Activated CD4-positive, alpha-beta T cell treated with anti-CD3 and anti-CD28 coated beads, Interleukin-2, amount 50 U/mL, for 4 hours (primary cell): Measurements from ENCODE around the gene MEN1.
"Not testable (repeated sequence)": the region's sequence is repeated elsewhere in the genome, so short reads cannot be mapped to it uniquely, and the experiment has no call there.

Experiments used
- DNase-seq, 2 experiments: peaks; one replicate each; pipeline ENCODE4 v3.0.0-alpha.2; 2020

MEN1 gene

GRCh38 chr11:64810271-64810890, at the start of gene MEN1:
TSS of gene MEN1 (minus strand) at chr11:64810551. CDS start at chr11:64810109, 442 bp downstream.
- DNase-seq, result peak; percentile 63 to 66

DNA sequence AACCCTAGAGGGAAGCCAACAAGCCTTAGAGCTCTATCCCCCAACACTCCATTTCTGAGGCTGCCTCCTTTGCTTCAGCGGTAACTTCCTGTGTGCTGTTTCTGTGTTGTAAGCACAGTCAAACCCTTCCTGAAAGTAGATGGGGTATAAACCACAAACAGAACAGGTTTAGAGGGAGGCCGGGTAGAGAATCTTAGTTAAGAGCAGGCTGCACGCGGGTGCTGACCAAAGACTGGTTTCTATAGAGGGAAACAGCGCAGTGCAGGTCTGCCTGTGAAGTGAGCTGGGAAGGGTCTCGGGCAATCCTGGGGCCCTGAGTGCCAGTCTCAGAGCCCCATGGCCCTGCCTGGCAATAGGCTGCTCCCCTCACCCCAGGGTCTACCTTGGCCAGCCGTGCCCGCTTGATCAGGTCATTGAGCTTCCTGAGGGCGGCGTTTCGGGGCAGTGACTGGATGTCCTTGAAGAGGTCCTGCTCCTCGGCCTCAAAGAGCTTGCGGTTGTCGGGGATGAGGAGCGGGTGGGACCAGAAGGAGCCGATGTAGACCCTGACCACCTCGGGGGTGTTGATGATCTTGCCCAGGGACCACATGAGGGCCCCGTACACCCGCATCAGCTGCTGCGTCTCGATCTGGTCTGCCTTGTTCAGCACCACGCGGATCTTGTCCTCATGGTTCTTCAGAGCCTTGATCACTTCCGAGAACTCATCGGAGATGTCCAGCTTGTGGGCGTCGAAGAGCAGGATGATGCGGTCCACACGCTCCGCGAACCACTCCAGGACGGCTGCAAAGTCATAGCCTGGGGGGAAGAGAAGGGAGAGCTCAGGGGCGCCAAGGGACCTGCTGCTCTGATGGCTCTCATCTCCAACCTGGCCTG, 49.4 kb upstream of the MEN1 start:
- DNase-seq, result no peak

- DNase-seq, result no peak
Observed at GRCh38 chr11:64858467-64859263, 48.3 kb upstream of the MEN1 start.

GRCh38 chr11:64857485-64857884, 47.1 kb upstream of the MEN1 start:
- no peak for DNase-seq

DNA sequence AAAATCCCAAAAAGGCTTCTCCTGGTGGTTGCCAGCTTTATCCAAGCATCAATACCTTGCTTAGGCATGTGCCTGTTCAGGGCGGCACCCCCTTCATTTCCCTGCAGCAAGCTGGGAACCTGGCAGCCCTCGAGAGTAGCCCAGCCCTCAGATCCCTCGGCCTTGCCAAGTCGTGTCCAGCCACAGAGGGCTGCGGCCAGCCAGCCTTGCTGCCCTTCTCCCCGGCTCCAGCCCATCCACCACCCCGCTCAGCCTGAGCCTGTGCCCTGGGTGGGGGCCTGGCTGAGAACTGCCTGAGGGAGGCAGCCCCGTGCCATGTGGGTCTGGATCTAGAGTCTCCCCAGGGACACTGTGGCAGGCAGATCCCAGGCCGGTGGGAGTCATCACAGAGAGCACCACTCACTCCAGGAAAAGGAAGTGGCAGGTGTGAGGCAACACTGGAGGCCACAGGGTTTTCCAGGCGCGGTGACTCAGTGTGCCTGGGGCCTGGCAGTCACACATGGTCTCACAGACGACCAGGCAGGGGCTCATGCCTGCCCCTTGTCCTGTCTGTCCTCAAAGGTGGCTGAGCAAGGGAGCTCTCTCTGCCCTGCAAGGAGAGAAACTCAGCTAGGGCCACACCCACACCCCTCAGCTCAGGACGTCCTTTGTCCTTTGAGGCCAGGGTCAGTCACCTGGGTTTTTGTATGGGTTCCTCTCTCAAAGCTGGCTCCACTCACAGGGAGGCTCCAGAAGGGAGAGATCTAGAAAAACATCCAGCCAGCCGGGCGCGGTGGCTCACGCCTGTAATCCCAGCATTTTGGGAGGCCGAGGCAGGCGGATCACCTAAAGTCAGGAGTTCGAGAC, 46.3 kb upstream of the MEN1 start:
- peak in 1 of 2 experiments; percentile 44 for DNase-seq

GRCh38 chr11:64855596-64856304, 45.4 kb upstream of the MEN1 start:
- DNase-seq, result no peak

GRCh38 chr11:64854534-64855502, 44.5 kb upstream of the MEN1 start:
- peak in 1 of 2 experiments; percentile 49 for DNase-seq

DNA sequence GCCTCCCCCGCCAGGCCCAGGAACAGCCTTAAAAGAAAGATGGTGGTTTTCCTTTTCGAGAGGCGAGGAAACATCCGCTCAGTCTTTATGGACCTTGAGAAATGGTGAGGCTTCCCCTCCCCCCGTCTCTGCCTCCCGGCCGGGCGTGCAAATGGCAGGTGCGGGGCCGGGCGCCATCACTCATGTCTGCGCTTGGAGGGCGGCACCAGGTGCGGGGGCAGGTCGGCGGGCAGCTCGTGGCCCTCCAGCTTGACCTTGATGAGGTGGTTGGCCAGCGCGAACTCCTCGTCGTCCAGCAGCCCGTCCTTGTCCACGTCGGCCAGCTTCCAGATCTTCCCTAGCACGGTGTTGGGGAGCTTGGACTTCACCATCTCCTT, 43.8 kb upstream of the MEN1 start:
- no peak for DNase-seq

- no peak for DNase-seq
Observed at GRCh38 chr11:64853709-64854108, 43.4 kb upstream of the MEN1 start.

- DNase-seq, result no peak
Observed at GRCh38 chr11:64852804-64853509, 42.6 kb upstream of the MEN1 start.

- no peak for DNase-seq
Observed at GRCh38 chr11:64851831-64852351, 41.5 kb upstream of the MEN1 start.

DNA sequence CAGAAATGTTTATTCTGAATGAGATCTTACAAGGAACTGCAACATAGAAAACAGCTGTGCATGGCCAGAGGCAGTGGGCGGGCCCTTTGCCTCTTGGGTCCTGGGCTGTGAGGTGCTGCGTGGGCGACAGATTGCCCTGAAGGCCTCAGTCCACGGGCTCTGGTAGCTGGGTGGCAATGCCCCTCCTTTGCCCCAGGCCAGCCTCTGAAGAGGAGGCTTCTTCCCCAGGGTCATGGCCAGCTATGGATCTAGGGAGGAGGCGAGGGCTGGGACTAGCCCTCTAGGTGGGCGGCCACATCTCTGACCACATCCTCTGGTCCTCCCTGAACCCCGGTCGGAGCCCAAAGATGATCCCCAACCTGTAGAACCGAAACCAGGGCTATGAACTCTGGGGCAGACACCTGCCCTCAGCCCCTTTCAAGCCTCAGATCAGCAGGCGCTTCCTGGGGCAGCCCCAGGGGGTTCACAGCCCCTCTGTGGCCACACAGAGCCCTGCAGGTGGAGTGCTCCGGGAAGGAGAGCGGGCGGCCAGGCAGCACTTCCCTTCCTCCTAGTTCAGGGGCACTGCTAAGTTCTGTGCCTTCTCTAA, 40.7 kb upstream of the MEN1 start:
- no peak for DNase-seq

DNA sequence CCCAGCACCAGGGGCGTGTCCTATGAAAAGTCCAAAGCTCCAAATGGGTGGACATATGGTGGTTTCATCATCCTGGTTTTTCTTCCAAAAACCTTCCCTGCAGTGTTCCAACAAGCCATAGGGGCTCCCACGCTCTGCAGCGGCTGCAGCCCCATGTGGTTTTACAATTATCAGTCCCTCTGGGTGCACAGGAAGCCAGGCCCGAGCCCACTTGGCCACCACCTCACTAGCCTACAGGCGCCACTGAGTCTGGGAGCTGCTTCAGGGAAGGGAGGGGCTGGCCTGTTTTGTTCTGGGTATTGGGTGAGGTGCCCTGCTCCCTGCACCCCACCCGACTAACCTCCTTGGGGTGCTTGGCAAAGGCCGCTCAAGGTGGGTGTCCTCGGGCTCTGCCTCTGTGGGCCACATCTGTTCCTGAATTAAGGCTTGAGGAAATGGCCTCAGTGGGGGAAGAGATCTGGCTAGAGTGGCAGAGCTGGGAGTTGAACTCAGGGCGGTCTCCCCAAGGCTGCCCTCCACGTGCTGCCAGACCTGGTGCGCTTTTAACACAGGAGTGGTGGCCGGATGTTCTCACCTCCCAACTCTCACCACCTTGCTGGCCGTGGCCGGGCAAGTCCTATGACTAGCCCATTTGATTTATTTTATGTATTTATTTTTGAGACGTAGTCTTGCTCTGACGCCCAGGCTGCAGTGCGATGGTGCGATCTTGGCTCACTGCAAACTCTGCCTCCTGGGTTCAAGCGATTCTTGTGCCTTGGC, 39.4 kb upstream of the MEN1 start:
- no peak for DNase-seq

DNA sequence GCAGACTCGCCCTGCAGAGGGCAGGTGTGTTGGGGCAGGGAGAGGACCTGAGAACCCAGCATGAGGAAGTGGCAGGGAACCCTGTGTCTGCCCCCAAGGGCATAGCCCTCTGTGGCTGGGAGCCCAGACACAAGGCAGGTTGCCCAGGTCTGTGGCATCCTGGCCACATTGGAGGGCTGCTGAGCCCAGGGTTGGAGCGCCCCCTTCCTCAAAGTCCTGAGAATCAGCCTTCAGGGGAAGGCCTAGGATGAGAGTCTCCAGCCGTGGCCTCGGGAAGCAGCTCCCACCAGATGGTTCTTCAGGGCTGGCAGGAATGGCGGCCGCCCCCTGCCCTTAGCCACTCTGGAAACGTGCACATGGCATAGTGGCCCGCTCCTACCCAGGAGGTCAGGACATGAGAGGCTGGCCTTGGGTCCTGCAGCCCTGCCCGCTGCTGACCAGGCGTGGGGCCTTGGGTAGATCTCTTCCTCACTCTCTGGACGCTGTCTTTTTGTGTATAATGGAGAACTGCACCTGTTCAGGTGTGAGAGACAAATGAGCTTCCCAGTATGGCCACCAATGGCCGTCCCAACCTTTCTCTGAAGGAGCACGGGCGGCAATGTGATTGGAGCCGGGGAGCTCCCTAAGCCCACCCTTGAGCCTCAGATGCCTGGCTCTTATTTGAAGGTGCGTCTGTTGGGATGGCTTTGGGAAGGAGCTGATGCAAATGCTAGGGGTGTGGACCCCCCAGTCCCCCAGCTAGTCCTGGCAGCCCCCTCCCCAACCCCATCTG, 38.7 kb upstream of the MEN1 start:
- no peak for DNase-seq

- no peak for DNase-seq
Observed at GRCh38 chr11:64848214-64848825, 38.0 kb upstream of the MEN1 start.

DNA sequence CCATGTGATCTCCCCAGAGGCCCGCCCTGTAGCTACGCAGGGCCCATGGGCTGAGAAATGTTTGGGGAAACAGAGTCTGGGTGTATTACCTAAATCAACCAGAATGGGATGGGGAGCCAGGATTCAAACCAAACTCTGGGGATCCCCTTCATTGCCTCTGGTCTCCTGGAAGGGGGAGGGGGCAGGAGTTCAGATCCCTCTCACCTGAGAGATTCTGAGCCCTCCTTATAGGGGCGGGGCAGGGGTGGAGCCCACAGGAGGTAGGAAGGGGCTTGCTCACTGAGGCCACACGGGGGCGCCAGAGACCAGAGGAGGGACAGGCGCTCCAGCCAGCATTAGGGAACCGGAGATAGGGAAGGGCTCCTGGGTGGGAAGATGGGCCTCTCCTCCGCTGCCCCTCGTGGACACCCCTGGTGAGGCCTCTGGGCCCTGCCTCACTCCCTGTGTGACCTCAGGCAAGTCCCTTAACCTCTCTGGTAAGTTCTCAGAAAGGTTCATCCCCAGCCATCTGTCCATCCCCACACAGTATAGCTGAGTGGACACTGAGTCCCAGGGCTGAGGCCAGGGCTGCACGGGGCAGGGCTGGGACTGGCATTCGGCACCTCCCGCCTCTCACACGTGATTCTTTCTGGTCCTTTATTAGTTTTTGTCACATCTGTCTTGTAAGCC, 36.8 kb upstream of the MEN1 start:
- peak; percentile 91 to 93 for DNase-seq

DNA sequence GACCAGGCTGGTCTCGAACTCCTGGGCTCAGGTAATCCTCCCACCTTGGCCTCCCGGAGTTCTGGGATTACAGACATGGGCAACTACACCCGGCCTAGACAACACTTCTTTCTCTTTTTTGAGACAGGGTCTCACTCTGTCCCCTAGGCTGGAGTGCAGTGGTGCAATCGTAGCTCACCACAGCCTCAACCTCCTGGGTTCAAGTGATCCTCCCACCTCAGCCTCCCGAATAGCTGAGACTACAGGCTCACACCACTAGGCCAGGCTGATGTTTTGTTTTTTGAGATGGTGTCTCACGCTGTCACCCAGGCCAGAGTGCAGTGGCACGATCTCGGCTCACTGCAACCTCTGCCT, 35.4 kb upstream of the MEN1 start:
- DNase-seq, result not testable (repeated sequence)
